HCT116 (cell line): ENCODE results near the gene OTUD3. TPM values are rescaled to one million over a fixed set of nuclear protein-coding genes. Genes with fewer than 3 reads are reported as not detected.

Source experiments
- ATAC-seq: fragments of 200-7000 bp; cut with Tn5 transposase; 2 replicates; pipeline ENCODE4 v1.9.1; 2020; ENCODE audit warnings: mild to moderate bottlenecking, moderate library complexity
- BruUV-seq: library from RNA; stranded (reverse); fragments of 400-500 nt; replicated peaks from 2 replicates; lab custom pipeline; 2021; lab: Mats Ljungman, UMichigan
- CTCF ChIA-PET: fragments of 300-600 bp; sonication (Branson Sonifier 250); formaldehyde crosslinking; loops from one replicate; lab custom pipeline; 2021; ENCODE audit warnings: antibody characterized with exemption; lab: Charles Lee
- POLR2A ChIA-PET: fragments of 300-600, 350-600 bp; sonication (Branson Sonifier 250); formaldehyde crosslinking; loops from one replicate; lab custom pipeline; 2021; ENCODE audit warnings: antibody characterized with exemption; lab: Charles Lee
- RAD21 ChIA-PET, 2 experiments: fragments of 300-600 bp; sonication (Branson Sonifier 250); formaldehyde crosslinking; loops; one replicate each; lab custom pipeline; 2023; ENCODE audit warnings: low total read pairs in 2 of 2; ENCODE audit not compliant: uncharacterized antibody in 2 of 2, unreplicated experiment in 2 of 2, low non-redundant PET in 1 of 2; lab: Charles Lee
- DNase-seq: peaks from one replicate; pipeline ENCODE4 v3.0.0-alpha.2; 2010; ENCODE audit warnings: low read depth, low spot score
- H2AFZ ChIP-seq: fragments of 200-600 bp; shearing (Covaris generic), sonication (generic); 2 replicates; pipeline ENCODE4 v1.6.1; 2017; ENCODE audit warnings: low read depth, mixed run types, mixed read lengths, antibody characterized with exemption, low read length; ENCODE audit not compliant: poor library complexity, severe bottlenecking
- H3K27ac ChIP-seq: 2 replicates; pipeline ENCODE4 v1.5.1; 2012; ENCODE audit warnings: low read depth, low read length
- H3K27me3 ChIP-seq: fragments of 200-600 bp; sonication (generic); 2 replicates; pipeline ENCODE4 v1.6.1; 2016; ENCODE audit warnings: mixed run types, low read length, mixed read lengths; ENCODE audit not compliant: insufficient read depth
- H3K36me3 ChIP-seq, 2 experiments: fragments of 200-500 bp in 1 of 2; fragments of 200-600 bp in 1 of 2; sonication (Bioruptor generic) in 1 of 2; sonication (generic) in 1 of 2; 2 replicates each; pipeline versions ENCODE4 v1.5.1 to v1.6.1; 2014 to 2016; ENCODE audit warnings: low read length in 2 of 2, inconsistent platforms in 1 of 2, mixed read lengths in 1 of 2, mixed run types in 1 of 2; ENCODE audit not compliant: insufficient read depth in 2 of 2, control insufficient read depth in 1 of 2
- H3K4me1 ChIP-seq, 2 experiments: fragments of 200-600 bp in 1 of 2; sonication (generic) in 1 of 2; 2 replicates each; pipeline versions ENCODE4 v1.5.1 to v1.6.1; 2012 to 2017; ENCODE audit warnings: low read length in 2 of 2, inconsistent platforms in 1 of 2, mild to moderate bottlenecking in 1 of 2, mixed read lengths in 1 of 2, mixed run types in 1 of 2, moderate library complexity in 1 of 2; ENCODE audit not compliant: insufficient read depth in 2 of 2, control insufficient read depth in 1 of 2
- H3K4me2 ChIP-seq: fragments of 200-600 bp; sonication (generic); 2 replicates; pipeline ENCODE4 v1.6.1; 2017; ENCODE audit warnings: mixed run types, low read length, mixed read lengths
- H3K4me3 ChIP-seq, 2 experiments: fragments of 200-600 bp in 1 of 2; sonication (generic) in 1 of 2; replicated peaks in 1 of 2; 2 replicates each; pipeline ENCODE4 v1.5.1; 2011 to 2016; ENCODE audit warnings: low read length in 2 of 2, control low read depth in 1 of 2, low read depth in 1 of 2, mild to moderate bottlenecking in 1 of 2, mixed read lengths in 1 of 2, mixed run types in 1 of 2
- H3K79me2 ChIP-seq: fragments of 200-600 bp; sonication (generic); 2 replicates; pipeline ENCODE4 v1.6.1; 2017; ENCODE audit warnings: mild to moderate bottlenecking, mixed run types, low read length, moderate library complexity, mixed read lengths; ENCODE audit not compliant: insufficient read depth
- H3K9ac ChIP-seq: fragments of 200-600 bp; sonication (generic); 2 replicates; pipeline ENCODE4 v1.6.1; 2016; ENCODE audit warnings: low read length, mixed read lengths
- H3K9me2 ChIP-seq: fragments of 200-600 bp; sonication (generic), shearing (Covaris generic); 2 replicates; pipeline ENCODE4 v1.6.1; 2017; ENCODE audit warnings: mixed run types, mild to moderate bottlenecking, moderate library complexity; ENCODE audit not compliant: insufficient read depth
- H3K9me3 ChIP-seq, 2 experiments: fragments of 200-500 bp in 1 of 2; fragments of 200-600 bp in 1 of 2; sonication (Bioruptor generic) in 1 of 2; sonication (generic) in 1 of 2; 2 replicates each; pipeline ENCODE4 v1.6.1; 2014 to 2017; ENCODE audit warnings: low read length in 2 of 2, mixed read lengths in 2 of 2, inconsistent platforms in 1 of 2, low read depth in 1 of 2, mild to moderate bottlenecking in 1 of 2, mixed run types in 1 of 2, moderate library complexity in 1 of 2; ENCODE audit not compliant: control insufficient read depth in 1 of 2, insufficient read depth in 1 of 2
- H4K20me1 ChIP-seq: fragments of 200-600 bp; sonication (generic), shearing (Covaris generic); 2 replicates; pipeline ENCODE4 v1.6.1; 2017; ENCODE audit warnings: mixed run types, mild to moderate bottlenecking, moderate library complexity; ENCODE audit not compliant: insufficient read depth
- CBX3 ChIP-seq: IDR thresholded peaks from 2 replicates; pipeline ENCODE4 v1.6.1; 2012; ENCODE audit warnings: low read depth
- CEBPB ChIP-seq: IDR thresholded peaks from 2 replicates; pipeline ENCODE4 v1.6.1; 2012; ENCODE audit warnings: low read depth
- CTCF ChIP-seq, 3 experiments: fragments of 200-600 bp in 1 of 3; sonication (generic) in 1 of 3; IDR thresholded peaks in 2 of 3; conservative IDR thresholded peaks in 1 of 3; 2 replicates each; pipeline ENCODE4 v1.5.1; 2012 to 2017; ENCODE audit warnings: low read depth in 2 of 3, low read length in 2 of 3, antibody characterized with exemption in 1 of 3, borderline replicate concordance in 1 of 3, control low read depth in 1 of 3, mild to moderate bottlenecking in 1 of 3, mixed read lengths in 1 of 3, mixed run types in 1 of 3, moderate library complexity in 1 of 3; ENCODE audit not compliant: insufficient read depth in 1 of 3
- JUND ChIP-seq: IDR thresholded peaks from 2 replicates; pipeline ENCODE4 v1.6.1; 2012
- MAX ChIP-seq: IDR thresholded peaks from 2 replicates; pipeline ENCODE4 v1.6.1; 2012
- POLR2A ChIP-seq: IDR thresholded peaks from 2 replicates; pipeline ENCODE4 v1.7.0; 2011; ENCODE audit warnings: borderline replicate concordance; ENCODE audit not compliant: insufficient read depth, insufficient read length; ENCODE audit errors: extremely low read depth
- RAD21 ChIP-seq: IDR thresholded peaks from 2 replicates; pipeline ENCODE4 v1.6.1; 2012; ENCODE audit warnings: low read depth, mild to moderate bottlenecking
- SP1 ChIP-seq: IDR thresholded peaks from 2 replicates; pipeline ENCODE4 v1.6.1; 2012; ENCODE audit warnings: low read depth
- TCF7L2 ChIP-seq: IDR thresholded peaks from 2 replicates; pipeline ENCODE4 v1.7.0; 2011; ENCODE audit warnings: borderline replicate concordance, inconsistent platforms; ENCODE audit not compliant: insufficient read depth, insufficient read length; ENCODE audit errors: extremely low read depth
- ZNF274 ChIP-seq: fragments of 200-500 bp; sonication (Bioruptor generic); IDR thresholded peaks from 2 replicates; pipeline ENCODE4 v1.6.1; 2014; ENCODE audit warnings: mild to moderate bottlenecking, low read depth, low read length, inconsistent platforms
- intact Hi-C: fragments of 100-400 bp; cut with micrococcal nuclease; formaldehyde crosslinking; loops from 2 replicates; pipeline ENCODE4 v1.10.0; 2022
- total RNA-seq: library from RNA; stranded (reverse); gene quantifications from one replicate; pipeline ENCODE4 v1.2.1, GENCODE V29; 2021; ENCODE audit not compliant: unreplicated experiment

Gene OTUD3
- total RNA-seq, 1 experiment from 2014 or later, result 15.0 TPM

GRCh38 chr1:19923953-19924346 is 41.8 kb downstream of the OTUD3 start:
- RAD21 ChIA-PET, result no interaction called here

More at GRCh38 chr1:19923953-19924346, 41.8 kb downstream of the OTUD3 start:
- no peak overlapping the region for H3K4me2 ChIP-seq
- TF ChIP-seq CTCF (IDR thresholded peaks at IDR 0.05 in 2 of 3, conservative IDR thresholded peaks at IDR 0.05 in 1 of 3; ENCODE audit: borderline replicate concordance in 1 of 3, insufficient read depth in 1 of 3, low read depth in 2 of 3, low read length in 2 of 3) (no peak), CBX3 (no peak), TCF7L2 (no peak), SP1 (no peak), CEBPB (no peak), JUND (no peak), ZNF274 (no peak), POLR2A (no peak), MAX (no peak), RAD21 (no peak)
- DNase-seq, result no peak
- H2AFZ ChIP-seq, result no peak overlapping the region
- no peaks in the 10 kb centered on the region for H3K36me3 ChIP-seq
- no peaks in the 10 kb centered on the region for H3K9me3 ChIP-seq
- H4K20me1 ChIP-seq, result no peaks in the 10 kb centered on the region
- no peak overlapping the region for H3K9ac ChIP-seq
- ChIA-PET CTCF (no interaction called here), POLR2A (no interaction called here)
- H3K27me3 ChIP-seq, result no peaks in the 10 kb centered on the region
- H3K9me2 ChIP-seq, result no peaks in the 10 kb centered on the region
- no TSS peak for BruUV-seq
- H3K4me3 ChIP-seq, result no peak overlapping the region
- no peak for ATAC-seq
- H3K27ac ChIP-seq, result no peak overlapping the region
- peaks cover 27 to 58% of the 10 kb centered on the region in 2 experiments for H3K4me1 ChIP-seq
- H3K79me2 ChIP-seq, result no peaks in the 10 kb centered on the region
- intact Hi-C loops, result no loop called here
